ENCODE data around the gene ARMC9. TPM values are rescaled to one million over a fixed set of nuclear protein-coding genes. Genes with fewer than 3 reads are reported as not detected.

Gene ARMC9
- total and polyA plus RNA-seq, 2 donors (not counting 3 experiments of a cell fraction or from before 2014, with no cell fraction given): 16.4 to 24.2 TPM

DNA sequence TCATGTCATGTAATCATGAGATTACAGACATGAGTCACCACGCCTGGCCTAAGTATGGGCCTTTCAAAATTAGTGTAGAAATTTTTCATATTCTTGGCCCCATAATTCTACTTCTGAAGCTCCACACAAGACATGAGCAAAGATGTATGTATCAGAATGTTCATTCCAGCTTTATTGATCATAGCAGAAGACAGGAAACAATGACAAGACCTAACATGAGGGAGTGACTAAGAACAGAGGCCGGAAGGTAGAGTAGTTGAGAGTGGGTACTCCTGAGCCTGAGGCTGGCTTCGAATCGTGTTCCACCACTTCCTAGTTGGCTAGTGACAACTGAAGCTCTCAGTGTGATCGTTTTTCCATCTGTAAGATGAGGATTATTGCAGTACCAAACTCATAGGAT is 89.3 kb downstream of the ARMC9 start:
- H3K27ac ChIP-seq (ENCODE audit: insufficient read depth, low read depth, low read length): no peak overlapping the region
- intact Hi-C loops (cut with micrococcal nuclease) (no loop called here), dilution Hi-C loops (cut with MboI; ENCODE audit: extremely low pct_ligation_motif_present, low sequenced_read_pairs) (no loop called here)
- H3K9me1 ChIP-seq (replicated peaks; ENCODE audit: control insufficient read depth, extremely low read depth, insufficient read depth, low read length): no peaks in the 10 kb centered on the region
- H2AFZ ChIP-seq (ENCODE audit: low read depth, low read length): no peak overlapping the region
- H3K27me3 ChIP-seq (ENCODE audit: control insufficient read depth in 2 of 2, insufficient read depth in 2 of 2, low read length in 2 of 2): no peaks in the 10 kb centered on the region
- CTCF ChIA-PET: interaction anchor here (1.0 to 1.1 kb wide), 2 partner anchors 10 to 118 kb away, joined by 3 to 4 read pairs; no protein-coding TSS in a partner anchor
- H3K36me3 ChIP-seq (ENCODE audit: control insufficient read depth in 2 of 2, extremely low read depth in 1 of 2, insufficient read depth in 2 of 2, low read length in 2 of 2): peaks cover 0 to 11% of the 10 kb centered on the region in 2 experiments
- TF ChIP-seq GATA2 (IDR thresholded peaks at IDR 0.05; ENCODE audit: insufficient read depth, insufficient read length, low read depth, low read length): no peak
- TF ChIP-seq JUN (IDR thresholded peaks at IDR 0.05; ENCODE audit: borderline replicate concordance, insufficient read depth, insufficient read length, low read depth): peak; percentile 30
- no peak overlapping the region for H3K4me2 ChIP-seq (ENCODE audit: insufficient read depth, low read length)
- no peak for DNase-seq (ENCODE audit: low read depth, low spot score)
- no TSS peak for BruUV-seq (replicated peaks)
- POLR2A ChIA-PET: no interaction called here
- H3K4me1 ChIP-seq (ENCODE audit: control insufficient read depth, extremely low read depth, insufficient read depth, low read length): no peaks in the 10 kb centered on the region
- FAIRE-seq: no peak
- no peak overlapping the region for H3K4me3 ChIP-seq (replicated peaks in 1 of 3; ENCODE audit: insufficient read depth in 1 of 3, low read depth in 1 of 3, low read length in 3 of 3)
- no peak overlapping the region for H3K9ac ChIP-seq (replicated peaks; ENCODE audit: extremely low read depth, insufficient read depth, low read length)
- no peaks in the 10 kb centered on the region for H4K20me1 ChIP-seq (replicated peaks; ENCODE audit: control insufficient read depth, extremely low read depth, insufficient read depth, low read length)
- H3K79me2 ChIP-seq (ENCODE audit: control insufficient read depth, insufficient read depth, low read length): no peaks in the 10 kb centered on the region
- H3K9me3 ChIP-seq (replicated peaks; ENCODE audit: control insufficient read depth, insufficient read depth, low read length): no peaks in the 10 kb centered on the region

DNA sequence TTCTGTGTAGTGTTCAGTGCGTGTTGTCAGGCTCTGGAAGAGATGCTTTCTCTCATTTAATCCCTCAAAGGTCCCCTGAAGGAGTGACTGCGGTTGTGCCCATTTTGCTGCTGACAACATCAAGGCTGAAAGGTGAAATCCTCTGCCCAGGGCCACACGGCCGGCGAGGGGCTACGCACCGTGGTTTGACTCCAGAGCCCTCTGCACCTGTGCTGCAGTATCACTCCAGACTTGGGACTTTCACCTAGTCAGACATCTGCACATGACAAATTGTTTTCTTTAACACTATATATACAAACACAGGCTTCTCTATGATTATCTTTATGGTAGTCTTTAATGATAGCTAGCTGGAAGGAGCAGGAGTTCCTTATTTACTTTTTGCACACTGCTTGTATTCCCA is 90.2 kb downstream of the ARMC9 start:
- H3K27ac ChIP-seq (ENCODE audit: insufficient read depth, low read depth, low read length): no peak overlapping the region
- H3K9me3 ChIP-seq (replicated peaks; ENCODE audit: control insufficient read depth, insufficient read depth, low read length): no peaks in the 10 kb centered on the region
- H3K79me2 ChIP-seq (ENCODE audit: control insufficient read depth, insufficient read depth, low read length): no peaks in the 10 kb centered on the region
- H4K20me1 ChIP-seq (replicated peaks; ENCODE audit: control insufficient read depth, extremely low read depth, insufficient read depth, low read length): no peaks in the 10 kb centered on the region
- H3K4me1 ChIP-seq (ENCODE audit: control insufficient read depth, extremely low read depth, insufficient read depth, low read length): no peaks in the 10 kb centered on the region
- POLR2A ChIA-PET: no interaction called here
- no peak overlapping the region for H3K4me3 ChIP-seq (replicated peaks in 1 of 3; ENCODE audit: insufficient read depth in 1 of 3, low read depth in 1 of 3, low read length in 3 of 3)
- BruUV-seq (replicated peaks): no TSS peak
- H3K9ac ChIP-seq (replicated peaks; ENCODE audit: extremely low read depth, insufficient read depth, low read length): no peak overlapping the region
- FAIRE-seq: no peak
- DNase-seq (ENCODE audit: low read depth, low spot score): no peak
- H3K36me3 ChIP-seq (ENCODE audit: control insufficient read depth in 2 of 2, extremely low read depth in 1 of 2, insufficient read depth in 2 of 2, low read length in 2 of 2): peaks cover 0 to 11% of the 10 kb centered on the region in 2 experiments
- CTCF ChIA-PET: interaction anchor here (1.0 to 1.1 kb wide), 2 partner anchors 9 to 117 kb away, joined by 3 to 4 read pairs; no protein-coding TSS in a partner anchor
- intact Hi-C loops (cut with micrococcal nuclease): no loop called here
- dilution Hi-C loops (cut with MboI; ENCODE audit: extremely low pct_ligation_motif_present, low sequenced_read_pairs): no loop called here
- no peaks in the 10 kb centered on the region for H3K27me3 ChIP-seq (ENCODE audit: control insufficient read depth in 2 of 2, insufficient read depth in 2 of 2, low read length in 2 of 2)
- TF ChIP-seq EZH2 (IDR thresholded peaks at IDR 0.05; ENCODE audit: borderline replicate concordance, low read depth, low read length, severe bottlenecking) (no peak), FOS (IDR thresholded peaks at IDR 0.05; ENCODE audit: borderline replicate concordance, insufficient read depth, low read length) (no peak), GATA2 (IDR thresholded peaks at IDR 0.05; ENCODE audit: insufficient read depth, insufficient read length, low read depth, low read length) (no peak), POLR2A (IDR thresholded peaks at IDR 0.05; ENCODE audit: low read depth, low read length) (no peak), MYC (IDR thresholded peaks at IDR 0.05; ENCODE audit: low read depth, low read length) (no peak), JUN (IDR thresholded peaks at IDR 0.05; ENCODE audit: borderline replicate concordance, insufficient read depth, insufficient read length, low read depth) (no peak), POLR2AphosphoS5 (IDR thresholded peaks at IDR 0.05; ENCODE audit: insufficient read depth, low read depth, low read length) (no peak)
- TF ChIP-seq, protein P1, sequence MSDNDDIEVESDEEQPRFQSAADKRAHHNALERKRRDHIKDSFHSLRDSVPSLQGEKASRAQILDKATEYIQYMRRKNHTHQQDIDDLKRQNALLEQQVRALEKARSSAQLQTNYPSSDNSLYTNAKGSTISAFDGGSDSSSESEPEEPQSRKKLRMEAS (IDR thresholded peaks at IDR 0.05; ENCODE audit: insufficient read depth, insufficient read length): no peak
- TF ChIP-seq, protein P2, sequence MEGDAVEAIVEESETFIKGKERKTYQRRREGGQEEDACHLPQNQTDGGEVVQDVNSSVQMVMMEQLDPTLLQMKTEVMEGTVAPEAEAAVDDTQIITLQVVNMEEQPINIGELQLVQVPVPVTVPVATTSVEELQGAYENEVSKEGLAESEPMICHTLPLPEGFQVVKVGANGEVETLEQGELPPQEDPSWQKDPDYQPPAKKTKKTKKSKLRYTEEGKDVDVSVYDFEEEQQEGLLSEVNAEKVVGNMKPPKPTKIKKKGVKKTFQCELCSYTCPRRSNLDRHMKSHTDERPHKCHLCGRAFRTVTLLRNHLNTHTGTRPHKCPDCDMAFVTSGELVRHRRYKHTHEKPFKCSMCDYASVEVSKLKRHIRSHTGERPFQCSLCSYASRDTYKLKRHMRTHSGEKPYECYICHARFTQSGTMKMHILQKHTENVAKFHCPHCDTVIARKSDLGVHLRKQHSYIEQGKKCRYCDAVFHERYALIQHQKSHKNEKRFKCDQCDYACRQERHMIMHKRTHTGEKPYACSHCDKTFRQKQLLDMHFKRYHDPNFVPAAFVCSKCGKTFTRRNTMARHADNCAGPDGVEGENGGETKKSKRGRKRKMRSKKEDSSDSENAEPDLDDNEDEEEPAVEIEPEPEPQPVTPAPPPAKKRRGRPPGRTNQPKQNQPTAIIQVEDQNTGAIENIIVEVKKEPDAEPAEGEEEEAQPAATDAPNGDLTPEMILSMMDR (IDR thresholded peaks at IDR 0.05; ENCODE audit: extremely low read depth in 1 of 2, insufficient read depth in 1 of 2, low read depth in 1 of 2, low read length in 2 of 2): no peak
- no peak overlapping the region for H3K4me2 ChIP-seq (ENCODE audit: insufficient read depth, low read length)
- no peak overlapping the region for H2AFZ ChIP-seq (ENCODE audit: low read depth, low read length)
- H3K9me1 ChIP-seq (replicated peaks; ENCODE audit: control insufficient read depth, extremely low read depth, insufficient read depth, low read length): no peaks in the 10 kb centered on the region

Measured in endothelial cell of umbilical vein (primary cell).